ENCODE results near the gene EFNB3.

EFNB3 gene

DNA sequence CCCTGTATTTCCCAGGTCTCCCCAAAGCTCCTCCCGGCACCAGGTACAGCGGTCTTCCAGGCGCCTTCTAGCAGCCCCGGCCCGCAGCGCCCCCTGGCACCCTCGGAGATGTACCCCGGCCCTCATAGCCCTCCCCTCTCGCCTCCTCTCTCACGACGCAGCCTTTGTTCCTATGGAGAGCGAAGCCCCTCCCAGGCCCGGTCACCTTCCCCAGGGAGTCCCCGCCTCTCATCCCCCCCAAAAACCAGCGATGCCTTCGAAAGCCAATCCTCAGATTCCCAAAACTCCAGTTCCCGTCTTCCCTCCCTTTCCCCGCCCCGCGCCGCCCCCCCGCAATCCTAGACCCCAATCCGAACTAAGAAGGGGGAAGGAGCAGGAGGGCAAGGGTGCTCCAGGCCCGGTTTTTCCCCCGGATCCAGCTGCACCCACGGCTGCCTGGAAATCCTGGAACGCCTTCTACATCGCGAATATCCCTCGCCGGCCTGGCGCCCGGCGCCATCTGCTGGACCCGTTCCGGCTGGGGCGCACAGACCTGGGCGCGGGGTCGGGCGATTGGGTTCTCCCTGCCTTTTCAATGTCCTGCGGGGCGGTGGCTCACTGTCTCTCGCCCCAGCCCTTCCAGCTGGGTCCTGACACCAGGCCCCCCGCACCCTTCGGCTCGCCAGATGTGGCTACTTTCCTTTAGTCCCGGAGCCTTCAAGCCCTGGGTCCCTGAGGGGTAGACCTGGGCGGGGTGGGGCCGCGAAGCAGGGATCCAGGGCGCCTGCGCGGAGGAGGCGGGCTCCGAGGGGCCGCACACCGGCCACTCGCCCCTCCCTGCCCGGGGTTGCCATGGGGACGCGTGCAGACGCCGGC, 12.1 kb downstream of the EFNB3 start, which contains the start of gene DNAH2:
DNAH2 (plus strand) TSS at position 844 of the 855 bp plus-strand sequence. CDS start 1,991 bp downstream, outside the sequence.
- peak in 1 of 2 donors; percentile 17 for DNase-seq (ENCODE audit: extremely low read depth in 1 of 2, low read depth in 1 of 2)

DNA sequence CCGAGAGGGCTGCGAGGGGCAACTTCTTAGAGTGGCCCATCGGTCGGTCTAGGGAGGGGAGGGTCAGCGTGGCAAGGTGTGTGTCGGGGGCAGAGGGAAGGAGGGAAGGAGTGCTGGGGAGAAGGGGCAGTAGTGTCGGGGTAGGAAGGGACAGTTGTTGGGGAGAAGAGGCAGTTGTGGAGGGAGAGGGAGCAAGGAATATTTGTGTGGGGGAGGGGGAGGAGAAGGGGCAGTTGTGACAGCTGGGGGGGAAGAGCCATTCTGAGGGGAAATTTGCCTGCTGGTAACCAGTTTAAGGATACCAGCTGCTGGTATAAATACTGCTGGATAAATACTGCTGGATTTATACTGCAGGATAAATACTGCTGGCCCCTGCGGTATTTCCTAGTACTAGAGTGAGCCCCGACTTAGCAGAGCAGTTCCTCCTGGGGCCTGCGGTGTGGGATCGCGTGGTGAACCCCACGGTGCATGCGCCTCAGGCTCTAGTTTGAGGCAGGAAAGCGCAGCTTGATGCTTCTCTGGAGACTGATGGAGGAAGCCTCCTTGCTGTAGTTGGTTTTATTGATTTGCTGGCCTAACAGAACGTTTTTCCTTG, 12.9 kb downstream of the EFNB3 start:
- no peak for DNase-seq (ENCODE audit: extremely low read depth in 1 of 2, low read depth in 1 of 2)

DNA sequence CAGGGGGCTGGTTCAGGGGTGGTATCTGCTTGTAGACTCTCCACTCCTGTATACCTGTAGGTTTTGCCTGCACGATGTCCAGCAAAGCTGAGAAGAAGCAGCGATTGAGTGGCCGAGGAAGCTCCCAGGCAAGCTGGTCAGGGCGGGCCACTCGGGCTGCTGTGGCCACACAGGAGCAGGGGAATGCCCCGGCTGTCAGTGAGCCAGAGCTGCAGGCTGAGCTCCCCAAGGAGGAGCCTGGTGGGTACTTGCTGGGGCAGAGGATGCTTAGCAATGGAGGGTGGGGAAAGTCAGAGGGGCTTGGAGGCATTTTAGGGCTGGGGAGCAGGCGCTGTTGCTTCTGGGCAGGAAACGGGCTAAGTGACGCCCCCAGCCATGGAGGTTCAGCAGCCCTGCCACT, 14.7 kb downstream of the EFNB3 start:
- DNase-seq (ENCODE audit: extremely low read depth in 1 of 2, low read depth in 1 of 2), result no peak

- DNase-seq (ENCODE audit: extremely low read depth in 1 of 2, low read depth in 1 of 2), result no peak
Observed at GRCh38 chr17:7720125-7720524, 15.1 kb downstream of the EFNB3 start.

DNA sequence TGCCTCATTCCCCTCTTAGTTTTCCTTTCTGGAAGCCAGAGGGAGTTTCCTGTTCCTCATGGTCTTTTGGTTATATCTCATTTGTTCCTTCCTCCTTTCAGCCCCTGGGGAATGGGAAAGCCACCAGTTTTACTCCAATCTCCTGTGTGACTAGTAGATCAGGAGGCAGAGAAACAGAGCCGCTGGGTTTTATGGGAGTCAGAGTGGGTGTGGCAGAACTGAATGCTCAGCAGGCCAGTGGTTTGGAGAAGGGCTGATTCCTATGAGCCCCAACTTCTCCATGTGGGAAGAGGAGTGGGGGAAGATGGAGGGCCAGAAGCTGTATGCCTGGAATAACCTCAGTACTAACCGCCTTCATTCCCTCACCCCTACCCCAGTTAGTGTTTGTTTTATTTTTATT, 16.6 kb downstream of the EFNB3 start:
- no peak for DNase-seq (ENCODE audit: extremely low read depth in 1 of 2, low read depth in 1 of 2)

GRCh38 chr17:7727886-7728285, 22.9 kb downstream of the EFNB3 start:
- no peak for DNase-seq (ENCODE audit: extremely low read depth in 1 of 2, low read depth in 1 of 2)

DNA sequence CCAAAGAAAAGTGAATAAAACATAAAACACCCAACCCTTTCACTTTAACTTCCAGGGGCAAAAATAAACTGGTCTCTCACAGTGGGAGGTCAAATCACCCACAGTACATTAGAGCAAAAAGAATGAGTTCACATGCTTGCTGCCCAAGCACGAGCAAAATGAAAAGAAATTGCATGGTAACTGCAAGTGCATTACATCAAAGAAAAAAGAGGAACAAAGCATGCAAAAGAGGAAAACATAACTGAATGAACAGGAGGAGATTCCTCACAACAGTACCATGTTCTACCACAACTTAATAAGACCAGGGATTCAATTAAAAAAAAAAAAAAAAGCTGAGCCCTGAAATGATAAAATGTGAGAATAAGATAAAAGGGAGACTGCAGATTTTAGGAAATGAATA, 24.8 kb downstream of the EFNB3 start:
- DNase-seq (ENCODE audit: extremely low read depth in 1 of 2, low read depth in 1 of 2), result no peak

- no peak for DNase-seq (ENCODE audit: extremely low read depth in 1 of 2, low read depth in 1 of 2)
Observed at GRCh38 chr17:7732981-7733539, 28.1 kb downstream of the EFNB3 start.

DNA sequence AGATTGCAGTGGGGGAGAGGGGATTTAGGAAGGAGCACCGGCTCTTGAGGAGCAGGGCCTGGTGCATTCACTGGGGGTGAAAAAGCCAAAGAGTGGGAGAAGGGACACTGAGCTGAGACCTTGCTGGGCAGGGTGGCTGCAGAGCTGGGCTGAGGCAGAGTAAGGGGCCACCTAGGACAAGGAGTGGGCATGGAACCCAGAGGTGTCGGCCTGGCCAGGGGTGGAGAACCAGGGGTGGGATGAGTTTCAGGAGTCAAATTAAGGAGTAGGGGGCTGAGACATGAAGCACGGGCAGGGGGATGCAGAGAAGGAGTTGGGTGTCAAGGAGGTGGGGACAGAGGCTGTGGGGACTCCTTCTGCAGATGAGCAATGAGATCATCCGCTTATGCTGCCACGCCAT, 32.6 kb downstream of the EFNB3 start:
- no peak for DNase-seq (ENCODE audit: extremely low read depth in 1 of 2, low read depth in 1 of 2)

DNA sequence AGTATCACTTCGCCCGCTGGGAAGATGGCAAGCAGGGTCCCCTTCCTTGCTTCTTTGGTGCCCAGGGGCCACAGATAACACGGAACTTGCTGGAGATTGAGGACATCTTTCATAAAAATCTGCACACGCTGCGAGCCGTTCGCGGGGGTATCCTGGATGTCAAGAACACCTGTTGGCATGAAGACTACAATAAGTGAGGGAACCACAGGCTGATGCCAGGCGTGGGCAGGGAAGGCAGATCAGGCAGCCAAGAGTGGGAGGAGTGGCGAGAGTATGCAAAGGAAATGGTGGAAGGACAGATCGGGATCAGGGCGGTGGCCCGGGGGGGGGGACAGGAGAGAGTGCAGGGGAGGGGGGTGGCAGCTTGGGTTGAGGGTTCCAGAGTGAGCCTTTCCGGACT, 34.7 kb downstream of the EFNB3 start:
- no peak for DNase-seq (ENCODE audit: extremely low read depth in 1 of 2, low read depth in 1 of 2)

- DNase-seq (ENCODE audit: extremely low read depth in 1 of 2, low read depth in 1 of 2), result no peak
Observed at GRCh38 chr17:7740481-7741001, 35.5 kb downstream of the EFNB3 start.

GRCh38 chr17:7742729-7743128, 37.7 kb downstream of the EFNB3 start:
- no peak for DNase-seq (ENCODE audit: extremely low read depth in 1 of 2, low read depth in 1 of 2)

DNA sequence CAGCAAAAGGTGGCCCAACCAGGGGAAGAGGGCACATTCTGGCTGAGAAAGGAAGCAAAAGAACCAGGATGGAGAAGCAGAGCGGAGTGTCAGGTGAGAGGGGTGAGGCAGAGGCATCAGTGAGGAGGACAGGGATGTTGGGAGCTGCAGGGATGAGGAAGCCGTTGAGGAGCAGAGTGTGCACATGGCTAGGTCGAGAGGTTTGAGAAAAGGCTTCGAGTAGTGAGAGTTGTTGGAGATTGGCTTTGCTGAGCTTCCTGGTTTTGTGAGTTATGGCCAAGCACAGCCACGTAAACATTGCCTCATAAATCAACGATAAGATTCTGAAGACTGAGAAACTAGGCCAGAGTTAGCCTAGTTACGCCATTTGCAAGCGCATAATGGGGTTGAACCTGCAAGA, 39.4 kb downstream of the EFNB3 start:
- no peak for DNase-seq (ENCODE audit: extremely low read depth in 1 of 2, low read depth in 1 of 2)

- DNase-seq (ENCODE audit: extremely low read depth in 1 of 2, low read depth in 1 of 2), result no peak
Observed at GRCh38 chr17:7745748-7746470, 40.9 kb downstream of the EFNB3 start.

- DNase-seq (ENCODE audit: extremely low read depth in 1 of 2, low read depth in 1 of 2), result no peak
Observed at GRCh38 chr17:7747635-7748071, 42.7 kb downstream of the EFNB3 start.

DNA sequence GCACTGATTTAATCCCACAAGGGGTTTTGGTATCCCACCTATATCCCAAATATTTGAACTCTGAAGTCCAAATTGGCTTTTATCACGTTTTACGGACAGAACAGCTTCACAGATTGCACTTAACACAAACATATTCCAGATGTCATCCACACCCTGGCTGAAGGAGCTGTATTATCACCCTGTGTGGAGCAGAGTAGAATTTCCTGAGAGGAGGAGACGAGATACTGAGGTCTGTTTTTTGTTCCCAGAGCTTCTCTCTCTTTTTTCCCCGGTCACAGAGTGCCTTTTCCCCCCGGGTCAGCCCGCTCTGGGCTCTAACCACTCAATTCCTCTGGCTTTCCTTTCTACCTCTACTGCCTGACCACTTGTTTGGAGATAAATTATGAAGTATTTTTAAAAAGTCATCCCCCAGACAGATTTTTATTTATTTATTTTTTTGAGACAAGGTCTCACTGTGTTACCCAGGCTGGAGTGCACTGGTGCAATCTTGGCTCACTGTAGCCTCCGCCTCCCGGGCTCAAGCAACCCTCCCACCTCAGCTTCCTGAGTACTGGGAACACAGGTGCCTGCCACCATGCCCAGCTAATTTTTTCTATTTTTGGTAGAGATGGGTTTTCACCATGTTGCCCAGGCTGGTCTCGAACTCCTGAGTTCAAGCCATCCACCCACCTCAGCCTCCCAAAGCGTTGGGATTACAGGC, 43.2 kb downstream of the EFNB3 start:
- no peak for DNase-seq (ENCODE audit: extremely low read depth in 1 of 2, low read depth in 1 of 2)

DNA sequence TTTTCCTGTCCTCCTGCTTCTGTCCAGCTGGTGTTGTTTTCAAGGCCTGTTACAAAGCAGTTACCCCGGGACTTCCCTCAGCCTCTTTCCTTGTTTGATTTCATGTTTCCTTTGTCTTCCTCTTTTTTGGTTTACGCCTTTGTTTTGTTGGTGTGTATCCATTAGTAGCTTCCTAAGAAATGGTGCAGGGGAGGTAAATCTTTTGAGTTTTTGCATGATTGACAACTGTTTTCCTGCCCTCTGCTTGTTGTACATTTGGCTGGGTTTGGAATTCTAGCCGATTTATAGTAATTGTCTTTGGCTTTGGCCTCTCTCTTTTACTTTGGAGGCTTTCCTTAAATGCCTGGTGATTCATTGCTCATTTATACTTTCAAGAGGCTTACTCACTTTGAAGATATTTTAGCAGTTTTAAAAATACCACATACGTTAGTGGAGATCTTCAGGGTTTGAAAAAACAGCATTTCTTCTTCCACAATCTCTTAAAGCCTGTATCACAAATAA, 45.4 kb downstream of the EFNB3 start:
- no peak for DNase-seq (ENCODE audit: extremely low read depth in 1 of 2, low read depth in 1 of 2)

DNA sequence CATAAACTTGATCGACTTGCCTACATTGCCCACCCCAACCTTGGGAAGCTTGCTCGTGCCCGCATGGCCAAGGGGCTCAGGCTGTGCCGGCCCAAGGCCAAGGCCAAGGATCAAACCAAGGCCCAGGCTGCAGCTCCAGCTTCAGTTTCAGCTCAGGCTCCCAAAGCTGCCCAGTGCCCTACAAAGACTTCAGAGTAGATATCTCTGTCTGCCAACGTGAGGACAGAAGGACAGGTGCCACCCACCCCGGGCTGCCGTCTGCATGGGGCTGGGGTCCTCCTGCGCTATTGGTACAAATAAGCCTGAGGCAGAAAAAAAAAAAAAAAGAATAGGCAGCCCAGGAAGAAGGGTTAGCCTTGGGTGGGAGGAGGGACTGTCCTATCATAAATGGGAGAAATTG, 49.7 kb downstream of the EFNB3 start:
- no peak for DNase-seq (ENCODE audit: extremely low read depth in 1 of 2, low read depth in 1 of 2)

DNA sequence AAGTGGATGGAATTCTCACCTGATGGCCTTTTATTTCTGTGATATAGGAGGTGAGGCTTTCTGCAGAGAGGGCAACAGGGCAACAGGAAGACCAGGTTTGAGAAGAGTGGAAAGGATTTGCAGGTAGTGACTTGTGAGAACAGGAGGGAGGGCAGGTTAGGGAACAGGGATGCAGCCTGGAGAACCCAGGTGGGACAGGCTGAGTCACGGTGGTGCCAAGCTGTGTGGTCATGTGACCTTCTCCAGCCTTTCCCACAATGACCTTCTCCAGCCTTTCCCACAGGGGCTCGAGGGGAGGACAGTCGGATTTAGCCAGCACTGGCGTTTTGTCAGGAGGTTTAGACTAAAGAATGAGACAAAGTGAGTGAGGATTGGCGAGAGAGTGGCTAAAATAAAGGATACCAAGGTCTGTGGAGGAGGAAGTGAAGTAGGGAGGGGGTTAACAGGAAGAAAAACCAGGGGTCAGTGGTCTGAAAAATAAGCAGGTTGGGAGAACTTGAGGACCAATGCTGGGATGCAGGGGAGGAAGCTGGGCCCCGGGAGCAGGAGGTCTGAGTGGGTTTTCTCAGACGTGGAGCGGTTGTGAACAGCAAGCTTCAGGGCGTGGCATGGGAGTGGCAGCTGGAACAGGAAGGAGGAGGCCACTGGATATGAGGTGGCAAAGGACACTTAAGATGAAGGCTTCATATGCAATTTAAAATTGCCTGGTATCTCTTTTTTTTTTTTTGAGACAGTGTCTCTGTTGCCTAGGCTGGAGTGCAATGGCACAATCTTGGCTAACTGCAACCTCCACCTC, 50.3 kb downstream of the EFNB3 start:
- no peak for DNase-seq (ENCODE audit: extremely low read depth in 1 of 2, low read depth in 1 of 2)

- DNase-seq (ENCODE audit: extremely low read depth in 1 of 2, low read depth in 1 of 2), result no peak
Observed at GRCh38 chr17:7756968-7757367, 52.0 kb downstream of the EFNB3 start.
